ENCODE results near the gene OR5AC2. TPM values are rescaled to one million over a fixed set of nuclear protein-coding genes. Genes with fewer than 3 reads are reported as not detected.

The OR5AC2 gene
- total and polyA plus RNA-seq, 4 donors = not detected

DNA sequence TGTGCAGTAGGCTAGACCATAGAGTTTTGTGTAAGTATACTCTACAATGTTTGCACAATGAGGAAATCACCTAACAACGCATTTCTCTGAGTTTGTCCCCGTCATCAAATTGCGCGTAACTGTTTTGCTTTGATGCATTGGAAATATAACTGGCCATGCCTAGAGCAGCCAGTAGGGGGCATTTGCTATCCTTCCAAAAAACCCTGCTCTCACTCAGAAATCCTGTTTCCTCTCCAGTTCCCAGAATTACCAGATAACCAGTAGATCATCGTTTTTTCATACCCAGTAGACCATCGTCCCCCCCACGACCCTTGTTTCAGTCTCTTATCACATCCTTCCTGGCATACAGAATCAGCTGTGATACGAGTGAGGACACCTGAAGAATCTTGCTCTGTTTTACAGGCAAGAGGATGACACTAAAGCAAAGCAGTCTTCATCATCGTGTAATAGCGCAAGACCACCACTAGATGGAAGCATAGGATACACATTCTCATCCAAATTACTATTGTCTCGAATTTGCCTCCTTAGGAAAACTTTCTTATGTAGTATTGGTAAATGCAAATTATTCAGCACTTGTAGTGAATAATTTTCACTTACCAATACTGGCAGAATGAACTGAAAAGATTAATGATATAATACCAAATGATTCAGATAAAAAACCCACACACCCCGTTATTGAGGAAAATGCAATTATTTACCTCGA, 47.5 kb upstream of the OR5AC2 start:
- ATAC-seq (ENCODE audit: insufficient read depth, low FRiP score) (peak; percentile 92), DNase-seq (peak; percentile 81 to 93 (median 92))
- Histone ChIP-seq H3K9me3 (ENCODE audit: control insufficient read depth in 4 of 4, insufficient read depth in 3 of 4, low read length in 3 of 4) (peaks cover 0 to 3% (median 0%) of the 10 kb centered on the region in 4 donors), H3K4me3 (no peak overlapping the region), H3K27ac (ENCODE audit: low read depth in 1 of 2, low read length in 1 of 2) (no peak overlapping the region), H3K27me3 (ENCODE audit: control insufficient read depth in 3 of 3, insufficient read depth in 3 of 3, low read length in 2 of 3) (peaks cover 0 to 5% (median 0%) of the 10 kb centered on the region in 3 donors), H3K9ac (ENCODE audit: insufficient read depth in 1 of 2, low read length in 2 of 2) (peak overlapping the region in 1 of 2 donors; percentile 81), H3K4me1 (ENCODE audit: control insufficient read depth in 5 of 5, insufficient read depth in 5 of 5, low read length in 5 of 5) (no peaks in the 10 kb centered on the region), H3K36me3 (ENCODE audit: control insufficient read depth in 4 of 4, insufficient read depth in 4 of 4, low read length in 4 of 4) (no peaks in the 10 kb centered on the region)
- WGBS, 2 donors = 14 to 15% methylated on average over 13 of the region's 13 CpGs
- TF ChIP-seq, protein P1, sequence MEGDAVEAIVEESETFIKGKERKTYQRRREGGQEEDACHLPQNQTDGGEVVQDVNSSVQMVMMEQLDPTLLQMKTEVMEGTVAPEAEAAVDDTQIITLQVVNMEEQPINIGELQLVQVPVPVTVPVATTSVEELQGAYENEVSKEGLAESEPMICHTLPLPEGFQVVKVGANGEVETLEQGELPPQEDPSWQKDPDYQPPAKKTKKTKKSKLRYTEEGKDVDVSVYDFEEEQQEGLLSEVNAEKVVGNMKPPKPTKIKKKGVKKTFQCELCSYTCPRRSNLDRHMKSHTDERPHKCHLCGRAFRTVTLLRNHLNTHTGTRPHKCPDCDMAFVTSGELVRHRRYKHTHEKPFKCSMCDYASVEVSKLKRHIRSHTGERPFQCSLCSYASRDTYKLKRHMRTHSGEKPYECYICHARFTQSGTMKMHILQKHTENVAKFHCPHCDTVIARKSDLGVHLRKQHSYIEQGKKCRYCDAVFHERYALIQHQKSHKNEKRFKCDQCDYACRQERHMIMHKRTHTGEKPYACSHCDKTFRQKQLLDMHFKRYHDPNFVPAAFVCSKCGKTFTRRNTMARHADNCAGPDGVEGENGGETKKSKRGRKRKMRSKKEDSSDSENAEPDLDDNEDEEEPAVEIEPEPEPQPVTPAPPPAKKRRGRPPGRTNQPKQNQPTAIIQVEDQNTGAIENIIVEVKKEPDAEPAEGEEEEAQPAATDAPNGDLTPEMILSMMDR (IDR thresholded peaks at IDR 0.05; ENCODE audit: control extremely low read depth, extremely low read depth) = peak; percentile 67

DNA sequence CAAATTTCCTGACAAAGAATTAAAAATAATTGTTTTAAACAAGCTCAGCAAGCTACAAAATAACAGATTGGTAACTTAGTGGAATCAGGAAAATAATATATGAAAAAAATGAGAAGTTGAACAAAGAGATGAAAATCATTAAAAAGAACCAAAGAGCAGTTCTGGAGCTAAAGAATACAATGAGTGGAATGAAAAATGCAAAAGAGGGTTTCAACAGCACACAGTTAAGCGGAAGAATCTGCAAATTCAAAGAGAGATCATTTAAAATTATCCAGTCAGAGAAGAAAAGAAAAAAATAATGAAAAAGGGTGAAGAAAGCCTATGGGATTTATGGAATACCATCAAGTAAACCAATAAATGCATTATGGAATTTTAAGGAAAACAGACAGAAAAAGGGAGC, 45.6 kb upstream of the OR5AC2 start:
- no peaks in the 10 kb centered on the region for H3K4me1 ChIP-seq (ENCODE audit: control insufficient read depth in 5 of 5, insufficient read depth in 5 of 5, low read length in 5 of 5)
- ATAC-seq (ENCODE audit: insufficient read depth, low FRiP score) (no peak), DNase-seq (no peak)
- no peak overlapping the region for H3K27ac ChIP-seq (ENCODE audit: low read depth in 1 of 2, low read length in 1 of 2)
- H3K4me3 ChIP-seq = no peak overlapping the region
- TF ChIP-seq, protein P1 (IDR thresholded peaks at IDR 0.05; ENCODE audit: control extremely low read depth, extremely low read depth) = no peak
- H3K9me3 ChIP-seq (ENCODE audit: control insufficient read depth in 4 of 4, insufficient read depth in 3 of 4, low read length in 3 of 4) = peaks cover 0 to 3% (median 0%) of the 10 kb centered on the region in 4 donors
- no peaks in the 10 kb centered on the region for H3K36me3 ChIP-seq (ENCODE audit: control insufficient read depth in 4 of 4, insufficient read depth in 4 of 4, low read length in 4 of 4)
- no peak overlapping the region for H3K9ac ChIP-seq (ENCODE audit: insufficient read depth in 1 of 2, low read length in 2 of 2)
- peaks cover 0 to under 1% (median 0%) of the 10 kb centered on the region in 3 donors for H3K27me3 ChIP-seq (ENCODE audit: control insufficient read depth in 3 of 3, insufficient read depth in 3 of 3, low read length in 2 of 3)
- whole genome bisulfite sequencing, 2 donors = 96 to 100% methylated on average over 1 of the region's 1 CpG

DNA sequence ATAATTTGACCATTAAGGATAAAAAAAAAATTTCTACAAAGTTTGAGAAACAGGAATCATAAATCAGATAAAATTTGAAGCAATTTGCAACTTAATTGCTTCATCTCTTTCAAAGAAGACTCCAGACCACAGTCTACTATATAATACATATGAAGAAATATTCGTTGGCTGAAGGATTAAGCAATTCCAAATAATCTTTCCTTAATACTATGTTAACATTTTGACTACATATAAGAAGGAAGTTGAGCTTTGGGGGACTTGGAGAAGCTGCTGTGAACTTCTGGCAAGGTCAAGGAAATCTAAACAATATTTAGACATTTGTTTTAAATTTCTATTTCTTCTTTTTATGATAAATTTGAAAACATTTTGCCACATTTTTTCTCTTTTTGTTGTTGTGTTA, 38.4 kb upstream of the OR5AC2 start:
- ATAC-seq (ENCODE audit: insufficient read depth, low FRiP score) = no peak
- no peak overlapping the region for H3K27ac ChIP-seq (ENCODE audit: low read depth in 1 of 2, low read length in 1 of 2)
- WGBS, 2 donors = 7 to 30% methylated on average over 1 of the region's 1 CpG

More for the DNA sequence above, 38.4 kb upstream of the OR5AC2 start:
- Histone ChIP-seq H3K4me3 (no peak overlapping the region), H3K9ac (ENCODE audit: insufficient read depth in 1 of 2, low read length in 2 of 2) (no peak overlapping the region), H3K27me3 (ENCODE audit: control insufficient read depth in 3 of 3, insufficient read depth in 3 of 3, low read length in 2 of 3) (peaks cover 0 to 2% (median 0%) of the 10 kb centered on the region in 3 donors), H3K36me3 (ENCODE audit: control insufficient read depth in 4 of 4, insufficient read depth in 4 of 4, low read length in 4 of 4) (no peaks in the 10 kb centered on the region), H3K4me1 (ENCODE audit: control insufficient read depth in 5 of 5, insufficient read depth in 5 of 5, low read length in 5 of 5) (no peaks in the 10 kb centered on the region), H3K9me3 (ENCODE audit: control insufficient read depth in 4 of 4, insufficient read depth in 3 of 4, low read length in 3 of 4) (no peaks in the 10 kb centered on the region)
- TF ChIP-seq, protein P1 (IDR thresholded peaks at IDR 0.05; ENCODE audit: control extremely low read depth, extremely low read depth) = no peak
- DNase-seq = peak in 2 of 3 donors; percentile 40 to 58
